Sciatic nerve (tissue), 2 donors: ENCODE results near the gene KDF1. TPM values are rescaled to one million over a fixed set of nuclear protein-coding genes. Genes with fewer than 3 reads are reported as not detected.
"Not testable (repeated sequence)": the region's sequence is repeated elsewhere in the genome, so short reads cannot be mapped to it uniquely, and the experiment has no call there.

Source experiments
- ATAC-seq: fragments of 200-7000 bp; cut with Tn5 transposase; one replicate; pipeline ENCODE4 v1.9.1; 2020; ENCODE audit warnings: mild to moderate bottlenecking, moderate library complexity
- DNase-seq: peaks from one replicate; pipeline ENCODE4 v3.0.0-alpha.2; 2020; ENCODE audit warnings: low spot score
- intact Hi-C: fragments of 100-400 bp; cut with DNase I; formaldehyde crosslinking; loops from one replicate; pipeline ENCODE4 v1.14.2; 2022
- total RNA-seq: library from RNA; stranded (reverse); fragmentation: NEBNext Ultra II Directional; extraction: Animal tissue kit (Norgen Biotek cat#: 25700); gene quantifications from one replicate; pipeline ENCODE4 v1.2.1, GENCODE V29; 2021
- donor health status: DM: no; HTN: no; CAD: no.
- donor health status: DM: no; HTN: no; CAD: no.

Gene KDF1
- total RNA-seq, 1 donor from 2014 or later, result not detected

DNA sequence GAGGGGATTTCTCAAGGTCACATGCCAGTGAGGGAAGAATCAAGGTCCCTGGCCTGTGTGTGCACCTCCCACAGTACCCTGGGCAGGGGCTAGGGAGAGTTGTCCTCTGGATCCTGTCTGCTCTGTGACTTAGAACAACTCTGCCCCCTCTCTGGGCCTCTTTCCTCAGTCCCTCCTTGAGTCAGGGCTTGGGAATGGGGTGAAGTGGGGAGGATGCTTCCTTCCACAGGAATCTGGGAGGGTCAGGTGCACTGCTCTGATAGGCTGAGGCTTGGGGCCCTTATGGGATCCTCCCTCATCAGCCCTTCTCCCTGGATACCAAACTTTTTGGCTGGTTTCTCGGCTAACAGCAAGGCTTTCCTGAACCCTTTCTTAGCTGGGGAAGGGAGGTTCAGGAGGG is 35.8 kb upstream of the KDF1 start:
- no peak for ATAC-seq
- intact Hi-C loops, result loop anchor here (5.0 kb wide), 1 partner anchor 106 kb away; no protein-coding TSS in a partner anchor
- DNase-seq, result no peak

GRCh38 chr1:26994787-26995517 is 34.7 kb upstream of the KDF1 start:
- no peak for ATAC-seq
- DNase-seq, result no peak
- intact Hi-C loops, result loop anchor here (5.0 kb wide), 1 partner anchor 107 kb away; no protein-coding TSS in a partner anchor

DNA sequence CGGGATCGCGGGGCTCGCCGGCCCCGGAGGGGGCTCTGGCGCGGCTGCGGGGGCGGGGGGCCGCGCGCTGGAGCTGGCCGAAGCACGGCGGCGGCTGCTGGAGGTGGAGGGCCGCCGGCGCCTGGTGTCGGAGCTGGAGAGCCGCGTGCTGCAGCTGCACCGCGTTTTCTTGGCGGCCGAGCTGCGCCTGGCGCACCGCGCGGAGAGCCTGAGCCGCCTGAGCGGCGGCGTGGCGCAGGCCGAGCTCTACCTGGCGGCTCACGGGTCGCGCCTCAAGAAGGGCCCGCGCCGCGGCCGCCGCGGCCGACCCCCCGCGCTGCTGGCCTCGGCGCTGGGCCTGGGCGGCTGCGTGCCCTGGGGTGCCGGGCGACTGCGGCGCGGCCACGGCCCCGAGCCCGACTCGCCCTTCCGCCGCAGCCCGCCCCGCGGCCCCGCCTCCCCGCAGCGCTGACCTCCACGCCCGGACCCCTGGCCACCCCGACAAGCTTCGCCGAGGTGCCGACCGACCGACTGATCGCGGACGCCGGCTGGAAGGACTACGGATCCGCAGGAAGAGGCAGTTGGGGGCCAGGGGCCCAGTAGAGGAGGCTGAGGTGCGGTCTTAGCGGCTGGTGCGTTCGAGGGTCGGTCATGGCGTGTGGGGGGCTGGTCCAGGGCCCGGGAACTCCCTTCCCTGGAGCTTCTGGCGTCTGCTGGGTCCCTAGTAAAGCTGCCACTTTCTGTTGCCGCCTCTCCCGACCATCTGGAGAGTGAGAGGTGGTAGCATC is 33.9 kb upstream of the KDF1 start:
- ATAC-seq, result no peak
- intact Hi-C loops, result no loop called here

GRCh38 chr1:26993237-26994019 is 33.2 kb upstream of the KDF1 start, which contains the start of gene TRNP1:
TRNP1 (plus strand) TSS chr1:26993692; CDS start chr1:26993787, 95 bp downstream.
- intact Hi-C loops, result no loop called here
- ATAC-seq, result peak; percentile 62
- DNase-seq, result peak; percentile 78

More for the DNA sequence above, 33.9 kb upstream of the KDF1 start:
- no peak for DNase-seq

DNA sequence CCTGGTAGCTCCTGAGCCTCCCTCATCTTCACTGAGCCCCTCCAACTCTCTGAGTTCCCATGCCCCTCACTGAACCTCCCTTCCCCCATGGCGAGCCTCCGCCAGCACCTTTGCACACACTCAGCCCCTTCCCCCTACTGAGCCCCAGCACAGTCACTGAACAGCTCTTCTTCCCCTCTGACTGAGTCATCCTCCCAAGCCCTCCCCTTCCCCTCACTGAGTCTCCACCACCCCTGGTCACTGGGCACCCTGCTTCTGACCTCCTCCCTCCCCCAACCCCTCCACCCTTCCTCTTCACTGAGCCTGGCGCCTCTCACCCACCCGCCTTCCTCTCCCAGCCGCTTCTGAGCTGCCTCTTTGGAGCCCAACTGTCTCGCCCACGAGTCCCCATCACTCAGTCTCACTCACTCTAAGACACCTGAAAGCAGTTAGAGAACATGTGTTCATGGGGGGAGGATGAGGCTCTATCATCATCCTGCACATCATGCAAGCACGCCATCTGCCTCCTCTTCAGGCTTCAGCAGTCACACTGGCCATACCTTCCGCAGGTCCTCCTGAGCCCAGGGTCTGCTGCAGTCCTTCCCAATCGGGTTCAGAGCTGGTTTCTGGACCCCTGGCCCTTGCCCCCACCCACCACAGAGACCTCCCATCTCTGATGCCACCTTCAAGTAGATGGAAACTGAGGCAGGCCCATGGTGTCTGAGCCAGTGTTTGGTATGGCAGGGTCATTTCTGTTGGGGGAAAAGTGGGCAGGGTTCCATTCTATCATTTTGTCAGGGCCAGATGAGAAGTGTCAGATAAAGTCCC is 31.2 kb upstream of the KDF1 start:
- ATAC-seq (no peak), DNase-seq (no peak)
- intact Hi-C loops, result no loop called here

GRCh38 chr1:26989403-26990109 is 29.3 kb upstream of the KDF1 start:
- ATAC-seq, intact Hi-C loops, DNase-seq: not testable (repeated sequence)

DNA sequence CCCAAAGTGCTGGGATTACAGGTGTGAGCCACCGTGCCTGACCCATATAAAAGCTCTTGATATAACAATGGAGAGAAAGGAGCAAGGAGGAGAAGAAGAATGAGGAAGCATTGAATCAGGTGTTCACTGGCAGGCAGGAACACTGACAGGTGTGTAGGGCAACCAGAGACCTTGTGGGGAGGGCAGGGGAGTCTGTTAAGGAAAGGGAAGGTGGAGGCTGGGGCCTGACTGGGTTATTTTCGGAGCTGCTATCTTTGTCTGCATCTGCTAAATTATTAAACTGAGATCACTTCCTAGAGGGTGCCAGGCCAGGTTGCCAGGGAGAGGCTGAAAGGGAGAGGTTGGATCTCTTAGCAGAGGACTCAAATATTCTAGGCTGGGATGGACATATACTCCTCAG is 26.4 kb upstream of the KDF1 start:
- ATAC-seq, result no peak
- intact Hi-C loops, result no loop called here
- DNase-seq, result no peak

- DNase-seq (no peak), ATAC-seq (no peak)
- intact Hi-C loops, result no loop called here
These were observed 24.0 kb upstream of the KDF1 start for GRCh38 chr1:26984291-26984690.

- DNase-seq (no peak), ATAC-seq (no peak)
- intact Hi-C loops, result no loop called here
These were observed 23.6 kb upstream of the KDF1 start for GRCh38 chr1:26983863-26984262.

- DNase-seq, result no peak
- no peak for ATAC-seq
- intact Hi-C loops, result no loop called here
These were observed 21.0 kb upstream of the KDF1 start for GRCh38 chr1:26981146-26981846.

DNA sequence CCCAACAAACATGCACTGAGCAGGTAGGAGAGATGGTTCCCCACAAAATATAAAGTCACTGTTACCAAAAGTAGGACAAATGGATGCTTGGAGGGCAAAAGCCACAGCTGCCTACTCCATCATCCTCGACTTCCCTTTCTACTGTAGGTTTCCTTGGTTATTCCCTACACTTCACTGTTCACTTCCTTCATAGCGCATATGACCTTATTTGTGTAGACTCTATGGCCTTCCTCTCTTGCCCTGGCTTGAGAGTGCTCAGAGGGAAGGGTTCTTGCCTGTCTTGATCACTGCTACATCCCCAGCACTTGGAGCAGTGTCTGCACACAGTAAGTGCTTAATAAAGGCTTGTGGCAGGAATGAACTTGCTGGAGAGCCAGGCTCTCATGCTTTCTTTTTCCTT is 18.6 kb upstream of the KDF1 start:
- ATAC-seq (no peak), DNase-seq (no peak)
- intact Hi-C loops, result no loop called here

DNA sequence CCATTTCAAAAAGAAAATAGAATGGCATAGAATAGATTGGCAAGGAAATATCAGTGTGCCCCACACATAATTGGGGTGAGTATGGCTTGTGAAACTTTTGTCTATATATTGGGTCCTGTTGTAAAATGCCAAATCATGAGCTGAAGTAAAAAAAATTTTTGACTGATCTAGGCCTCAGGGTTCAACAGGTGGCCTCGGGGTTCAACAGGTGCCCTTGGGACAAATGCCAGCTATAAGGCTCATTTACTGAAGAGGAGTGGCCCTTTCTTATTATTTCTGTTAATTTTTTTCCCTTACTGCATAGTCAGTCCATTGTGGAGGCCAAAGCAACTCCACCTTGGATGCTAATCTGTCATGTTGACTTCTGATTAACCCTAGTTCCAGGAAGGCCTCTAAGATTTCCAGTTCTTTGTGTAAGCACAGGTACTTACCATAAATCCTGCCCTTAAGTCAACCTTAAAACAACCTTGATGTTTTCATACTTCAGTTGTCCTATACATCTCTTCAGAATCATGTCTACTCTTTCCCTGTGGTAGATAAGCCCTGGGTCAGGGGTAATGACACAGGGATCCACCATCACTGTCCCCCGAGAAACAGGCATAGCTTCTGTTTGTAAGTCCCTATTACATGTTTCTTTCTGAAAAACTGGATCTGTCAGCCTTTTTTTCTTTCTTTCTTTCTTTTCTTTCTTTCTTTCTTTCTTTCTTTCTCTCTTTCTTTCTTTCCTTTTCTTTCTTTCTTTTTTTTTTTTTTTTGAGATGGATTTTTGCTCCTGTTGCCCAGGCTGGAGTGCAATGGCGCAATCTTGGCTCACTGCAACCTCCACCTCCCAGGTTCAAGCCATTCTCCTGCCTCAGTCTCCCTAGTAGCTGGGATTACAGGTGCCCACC is 16.6 kb upstream of the KDF1 start:
- ATAC-seq (no peak), DNase-seq (no peak)
- intact Hi-C loops, result no loop called here

GRCh38 chr1:26972821-26973220 is 12.6 kb upstream of the KDF1 start:
- intact Hi-C loops, result no loop called here
- ATAC-seq (no peak), DNase-seq (no peak)

DNA sequence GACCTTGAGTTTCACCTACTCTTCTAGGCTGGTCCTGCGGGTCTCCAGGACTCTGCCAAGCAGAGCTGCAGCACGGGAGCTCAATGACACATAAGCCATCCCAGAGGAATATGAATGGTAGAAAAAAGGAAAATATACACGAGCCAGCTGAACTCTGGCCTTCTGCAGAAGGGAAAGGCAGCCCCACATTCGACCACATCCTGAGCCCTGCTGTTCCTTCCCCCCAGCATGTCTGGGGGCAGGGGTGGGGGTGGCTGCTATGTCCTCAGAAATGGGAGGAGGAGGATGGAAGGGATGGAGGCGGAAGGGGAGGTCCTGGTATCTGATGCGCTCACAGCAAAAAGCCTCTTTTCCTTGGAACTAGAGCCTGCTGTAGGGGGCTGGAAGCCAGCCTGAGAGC is 12.1 kb upstream of the KDF1 start:
- DNase-seq (no peak), ATAC-seq (no peak)
- intact Hi-C loops, result no loop called here

- intact Hi-C loops, result no loop called here
- DNase-seq (no peak), ATAC-seq (no peak)
These were observed 11.3 kb upstream of the KDF1 start for GRCh38 chr1:26971590-26971989.

DNA sequence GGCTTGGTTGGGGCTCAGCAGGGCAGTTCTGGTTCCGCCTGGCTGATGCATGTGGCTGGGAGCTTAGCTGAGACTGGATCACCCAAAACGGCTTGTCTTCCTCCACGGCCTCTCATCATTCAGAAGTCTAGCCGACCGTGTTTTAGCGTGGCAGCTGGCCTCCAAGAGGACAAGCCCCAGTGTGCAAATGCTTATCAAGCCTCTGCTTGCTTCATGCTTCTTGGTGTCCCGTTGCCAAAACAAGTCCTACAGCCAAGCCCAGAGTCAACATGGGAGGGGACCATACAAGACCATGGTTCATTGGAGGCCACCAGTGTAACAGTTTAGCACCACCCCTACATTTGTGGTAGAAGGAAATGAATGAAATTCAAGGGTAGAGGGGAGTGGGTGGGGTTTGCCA is 10.5 kb upstream of the KDF1 start:
- intact Hi-C loops, result no loop called here
- ATAC-seq (no peak), DNase-seq (no peak)

GRCh38 chr1:26965628-26966027 is 5.4 kb upstream of the KDF1 start:
- no peak for ATAC-seq
- DNase-seq, result no peak
- intact Hi-C loops, result no loop called here
